Erythroblast (primary cell): ENCODE measurements around the gene ZEB1.

Experiments
- DNase-seq, 2 experiments: peaks; one replicate each; lab custom pipeline; 2025; lab: John Stamatoyannopoulos, UW
- GATA1 ChIP-seq: IDR thresholded peaks from 2 replicates; pipeline ENCODE4 v1.6.1; 2011; ENCODE audit warnings: low read depth, mild to moderate bottlenecking, control low read depth, low read length, moderate library complexity
- POLR2A ChIP-seq: IDR thresholded peaks from 2 replicates; pipeline ENCODE4 v1.6.1; 2011; ENCODE audit warnings: mild to moderate bottlenecking, low read length

Gene ZEB1

GRCh38 chr10:31437959-31438358 is 118.9 kb downstream of the ZEB1 start:
- TF ChIP-seq GATA1, result no peak
- TF ChIP-seq POLR2A, result no peak
- no peak for DNase-seq

GRCh38 chr10:31451766-31452165 is 132.8 kb downstream of the ZEB1 start:
- no peak for TF ChIP-seq GATA1
- TF ChIP-seq POLR2A, result no peak
- no peak for DNase-seq

- DNase-seq, result no peak
- no peak for TF ChIP-seq POLR2A
- TF ChIP-seq GATA1, result no peak
Observed at GRCh38 chr10:31456468-31456867, 137.5 kb downstream of the ZEB1 start.

- TF ChIP-seq GATA1 (no peak), POLR2A (no peak)
- no peak for DNase-seq
Observed at GRCh38 chr10:31457858-31458257, 138.8 kb downstream of the ZEB1 start.

- TF ChIP-seq POLR2A (no peak), GATA1 (no peak)
- DNase-seq, result no peak
Observed at GRCh38 chr10:31458974-31459373, 140.0 kb downstream of the ZEB1 start.

GRCh38 chr10:31460242-31460641 is 141.2 kb downstream of the ZEB1 start:
- no peak for DNase-seq
- TF ChIP-seq GATA1 (no peak), POLR2A (no peak)

GRCh38 chr10:31464552-31464951 is 145.5 kb downstream of the ZEB1 start:
- TF ChIP-seq GATA1 (no peak), POLR2A (no peak)
- no peak for DNase-seq

GRCh38 chr10:31466313-31466712 is 147.3 kb downstream of the ZEB1 start:
- no peak for DNase-seq
- no peak for TF ChIP-seq POLR2A
- no peak for TF ChIP-seq GATA1

- peak in 1 of 2 experiments; percentile 12 for DNase-seq
- no peak for TF ChIP-seq GATA1
- TF ChIP-seq POLR2A, result no peak
Observed at GRCh38 chr10:31467791-31468535, 148.9 kb downstream of the ZEB1 start.

- no peak for DNase-seq
- TF ChIP-seq POLR2A (no peak), GATA1 (no peak)
Observed at GRCh38 chr10:31468536-31468859, 149.5 kb downstream of the ZEB1 start.

GRCh38 chr10:31475519-31475918 is 156.5 kb downstream of the ZEB1 start:
- no peak for DNase-seq
- no peak for TF ChIP-seq GATA1
- no peak for TF ChIP-seq POLR2A

- TF ChIP-seq POLR2A, result no peak
- TF ChIP-seq GATA1, result no peak
Observed at GRCh38 chr10:31476088-31476487, 157.1 kb downstream of the ZEB1 start.

GRCh38 chr10:31477584-31477983 is 158.6 kb downstream of the ZEB1 start:
- TF ChIP-seq GATA1, result no peak
- no peak for TF ChIP-seq POLR2A
- DNase-seq, result no peak

More at GRCh38 chr10:31476088-31476487, 157.1 kb downstream of the ZEB1 start:
- no peak for DNase-seq

GRCh38 chr10:31479752-31480151 is 160.7 kb downstream of the ZEB1 start:
- DNase-seq, result no peak
- TF ChIP-seq GATA1 (no peak), POLR2A (no peak)

GRCh38 chr10:31483546-31483945 is 164.5 kb downstream of the ZEB1 start:
- no peak for TF ChIP-seq POLR2A
- no peak for TF ChIP-seq GATA1
- DNase-seq, result no peak
